ENCODE results near the gene TRAPPC4.

Gene TRAPPC4

GRCh38 chr11:119047205-119047604 lies 28.6 kb downstream of the TRAPPC4 start:
- H3K4me3 ChIP-seq (ENCODE audit: insufficient read depth, low read depth, low read length, poor library complexity, severe bottlenecking), result no peak overlapping the region
- H3K27ac ChIP-seq (ENCODE audit: insufficient read depth, low read length, poor library complexity, severe bottlenecking), result no peak overlapping the region
- H3K4me1 ChIP-seq (ENCODE audit: control insufficient read depth, insufficient read depth, low read length, poor library complexity, severe bottlenecking), result no peaks in the 10 kb centered on the region
- no peak for DNase-seq
- no peaks in the 10 kb centered on the region for H3K9me3 ChIP-seq (ENCODE audit: control insufficient read depth, low read length)
- H3K36me3 ChIP-seq (ENCODE audit: control insufficient read depth, insufficient read depth, low read length), result peaks cover 65% of the 10 kb centered on the region
- no peaks in the 10 kb centered on the region for H3K27me3 ChIP-seq (replicated peaks; ENCODE audit: control insufficient read depth, insufficient read depth, low read length, poor library complexity, severe bottlenecking)

DNA sequence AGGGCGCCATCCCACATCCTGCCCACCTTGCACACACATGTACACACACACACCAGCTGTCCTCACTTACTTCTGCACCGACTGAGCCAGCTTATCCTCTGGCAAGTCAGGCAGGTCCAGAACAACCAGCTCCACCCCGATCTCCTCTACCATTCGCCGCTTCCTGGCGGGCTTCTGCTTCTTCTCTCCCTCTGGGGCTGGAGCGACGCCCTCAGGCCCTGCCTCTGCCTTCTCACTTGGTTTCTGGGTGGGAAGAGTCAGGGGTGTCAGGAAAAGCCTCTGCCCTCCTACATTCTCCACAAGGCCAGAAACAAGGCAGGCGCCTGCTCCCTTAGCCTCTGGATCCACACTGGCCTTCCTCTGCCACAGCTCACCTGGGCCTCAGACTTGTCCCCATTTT lies 30.1 kb downstream of the TRAPPC4 start:
- no peaks in the 10 kb centered on the region for H3K9me3 ChIP-seq (ENCODE audit: control insufficient read depth, low read length)
- no peaks in the 10 kb centered on the region for H3K4me1 ChIP-seq (ENCODE audit: control insufficient read depth, insufficient read depth, low read length, poor library complexity, severe bottlenecking)
- no peak for DNase-seq
- no peaks in the 10 kb centered on the region for H3K27me3 ChIP-seq (replicated peaks; ENCODE audit: control insufficient read depth, insufficient read depth, low read length, poor library complexity, severe bottlenecking)
- H3K27ac ChIP-seq (ENCODE audit: insufficient read depth, low read length, poor library complexity, severe bottlenecking), result no peak overlapping the region
- peaks cover 80% of the 10 kb centered on the region for H3K36me3 ChIP-seq (ENCODE audit: control insufficient read depth, insufficient read depth, low read length)
- no peak overlapping the region for H3K4me3 ChIP-seq (ENCODE audit: insufficient read depth, low read depth, low read length, poor library complexity, severe bottlenecking)

DNA sequence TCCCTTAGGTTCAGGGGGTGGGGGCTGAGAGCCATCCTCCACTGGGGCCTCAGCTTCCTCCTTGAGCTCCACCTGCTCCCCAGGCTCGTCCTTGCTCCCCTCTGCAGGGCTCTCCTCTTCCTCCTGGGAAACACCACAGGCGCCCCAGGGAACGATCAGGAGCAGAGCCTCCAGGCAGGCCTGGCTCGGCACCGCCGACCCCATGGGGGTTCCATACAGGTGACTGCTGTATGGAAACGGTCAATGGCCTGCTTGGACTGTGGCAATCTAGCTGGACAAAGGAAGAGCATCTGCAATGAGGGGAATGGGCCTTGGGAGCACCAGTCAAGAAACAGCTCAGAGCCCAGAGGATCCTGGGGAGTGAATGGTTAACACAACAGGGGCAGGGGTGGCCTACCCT lies 30.5 kb downstream of the TRAPPC4 start:
- Histone ChIP-seq H3K27ac (ENCODE audit: insufficient read depth, low read length, poor library complexity, severe bottlenecking) (no peak overlapping the region), H3K4me1 (ENCODE audit: control insufficient read depth, insufficient read depth, low read length, poor library complexity, severe bottlenecking) (no peaks in the 10 kb centered on the region), H3K36me3 (ENCODE audit: control insufficient read depth, insufficient read depth, low read length) (peaks cover 84% of the 10 kb centered on the region), H3K4me3 (ENCODE audit: insufficient read depth, low read depth, low read length, poor library complexity, severe bottlenecking) (no peak overlapping the region), H3K9me3 (ENCODE audit: control insufficient read depth, low read length) (no peaks in the 10 kb centered on the region), H3K27me3 (replicated peaks; ENCODE audit: control insufficient read depth, insufficient read depth, low read length, poor library complexity, severe bottlenecking) (no peaks in the 10 kb centered on the region)
- DNase-seq, result no peak

- no peaks in the 10 kb centered on the region for H3K27me3 ChIP-seq (replicated peaks; ENCODE audit: control insufficient read depth, insufficient read depth, low read length, poor library complexity, severe bottlenecking)
- H3K9me3 ChIP-seq (ENCODE audit: control insufficient read depth, low read length), result no peaks in the 10 kb centered on the region
- peaks cover 12% of the 10 kb centered on the region for H3K4me1 ChIP-seq (ENCODE audit: control insufficient read depth, insufficient read depth, low read length, poor library complexity, severe bottlenecking)
- no peak overlapping the region for H3K4me3 ChIP-seq (ENCODE audit: insufficient read depth, low read depth, low read length, poor library complexity, severe bottlenecking)
- H3K27ac ChIP-seq (ENCODE audit: insufficient read depth, low read length, poor library complexity, severe bottlenecking), result no peak overlapping the region
- DNase-seq, result no peak
- peaks cover 81% of the 10 kb centered on the region for H3K36me3 ChIP-seq (ENCODE audit: control insufficient read depth, insufficient read depth, low read length)
These were observed 33.0 kb downstream of the TRAPPC4 start for GRCh38 chr11:119051440-119052162.

DNA sequence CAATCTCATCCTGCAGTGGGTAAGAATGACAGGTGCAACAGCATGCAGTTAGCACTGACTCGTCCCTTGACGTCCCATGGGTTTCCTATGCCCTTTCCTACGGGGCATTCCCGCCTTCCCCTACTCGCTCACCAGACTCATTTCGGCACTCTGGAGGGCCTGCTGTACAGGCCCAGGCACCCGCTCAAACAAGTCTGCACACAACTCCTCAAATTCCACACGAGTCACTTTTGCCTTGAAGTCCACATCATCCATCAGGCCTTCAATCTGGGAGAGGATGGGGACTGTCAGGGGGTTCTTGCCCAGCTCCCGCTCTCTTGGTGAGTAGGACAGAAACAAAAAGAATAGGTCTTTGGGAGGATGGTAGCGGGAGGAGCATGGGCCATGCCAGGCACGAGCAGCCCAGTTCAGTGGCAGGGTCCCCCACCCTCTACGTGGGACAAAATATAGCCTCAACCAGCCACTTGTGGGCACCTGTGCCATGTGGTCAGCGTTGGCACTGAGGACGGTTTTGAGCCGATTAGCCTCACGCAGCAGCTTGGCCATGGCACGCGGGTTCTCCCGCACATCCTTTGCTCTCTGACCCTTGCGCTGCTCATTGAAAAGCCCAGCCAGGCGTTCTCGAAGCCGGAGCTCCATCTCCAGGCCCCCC lies 33.7 kb downstream of the TRAPPC4 start:
- H3K27ac ChIP-seq (ENCODE audit: insufficient read depth, low read length, poor library complexity, severe bottlenecking), result no peak overlapping the region
- DNase-seq, result no peak

DNA sequence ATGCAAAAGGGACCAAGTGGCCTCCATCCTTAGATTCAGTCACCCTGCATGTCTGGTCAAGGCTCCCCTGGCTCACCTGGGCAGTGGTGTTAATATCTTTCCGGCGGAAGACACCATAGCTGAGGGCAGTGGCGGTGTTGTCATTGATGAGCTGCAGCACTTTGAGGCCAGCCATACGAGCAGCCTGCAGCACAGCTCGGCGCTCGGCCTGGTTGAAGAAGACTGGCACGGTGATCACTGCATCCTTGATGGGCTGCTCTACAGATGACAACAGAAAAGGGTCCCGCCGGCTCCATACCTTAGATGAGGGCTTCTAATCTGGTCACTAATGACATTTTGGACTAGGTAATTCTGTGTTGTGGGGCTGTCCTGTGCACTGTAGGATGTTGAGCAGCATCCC lies 35.9 kb downstream of the TRAPPC4 start:
- H3K4me1 ChIP-seq (ENCODE audit: control insufficient read depth, insufficient read depth, low read length, poor library complexity, severe bottlenecking), result peaks cover 22% of the 10 kb centered on the region
- H3K4me3 ChIP-seq (ENCODE audit: insufficient read depth, low read depth, low read length, poor library complexity, severe bottlenecking), result no peak overlapping the region
- H3K9me3 ChIP-seq (ENCODE audit: control insufficient read depth, low read length), result no peaks in the 10 kb centered on the region
- peaks cover 54% of the 10 kb centered on the region for H3K36me3 ChIP-seq (ENCODE audit: control insufficient read depth, insufficient read depth, low read length)
- no peak for DNase-seq
- H3K27ac ChIP-seq (ENCODE audit: insufficient read depth, low read length, poor library complexity, severe bottlenecking), result no peak overlapping the region
- no peaks in the 10 kb centered on the region for H3K27me3 ChIP-seq (replicated peaks; ENCODE audit: control insufficient read depth, insufficient read depth, low read length, poor library complexity, severe bottlenecking)

More for the DNA sequence above, 33.7 kb downstream of the TRAPPC4 start:
- Histone ChIP-seq H3K4me3 (ENCODE audit: insufficient read depth, low read depth, low read length, poor library complexity, severe bottlenecking) (no peak overlapping the region), H3K27me3 (replicated peaks; ENCODE audit: control insufficient read depth, insufficient read depth, low read length, poor library complexity, severe bottlenecking) (no peaks in the 10 kb centered on the region), H3K36me3 (ENCODE audit: control insufficient read depth, insufficient read depth, low read length) (peaks cover 76% of the 10 kb centered on the region), H3K4me1 (ENCODE audit: control insufficient read depth, insufficient read depth, low read length, poor library complexity, severe bottlenecking) (peaks cover 12% of the 10 kb centered on the region), H3K9me3 (ENCODE audit: control insufficient read depth, low read length) (no peaks in the 10 kb centered on the region)

GRCh38 chr11:119055901-119056300 lies 37.3 kb downstream of the TRAPPC4 start:
- Histone ChIP-seq H3K4me3 (ENCODE audit: insufficient read depth, low read depth, low read length, poor library complexity, severe bottlenecking) (peak overlapping the region; percentile 89), H3K36me3 (ENCODE audit: control insufficient read depth, insufficient read depth, low read length) (peaks cover 41% of the 10 kb centered on the region), H3K4me1 (ENCODE audit: control insufficient read depth, insufficient read depth, low read length, poor library complexity, severe bottlenecking) (peaks cover 22% of the 10 kb centered on the region), H3K9me3 (ENCODE audit: control insufficient read depth, low read length) (no peaks in the 10 kb centered on the region), H3K27ac (ENCODE audit: insufficient read depth, low read length, poor library complexity, severe bottlenecking) (peak overlapping the region; percentile 91), H3K27me3 (replicated peaks; ENCODE audit: control insufficient read depth, insufficient read depth, low read length, poor library complexity, severe bottlenecking) (no peaks in the 10 kb centered on the region)
- no peak for DNase-seq

DNA sequence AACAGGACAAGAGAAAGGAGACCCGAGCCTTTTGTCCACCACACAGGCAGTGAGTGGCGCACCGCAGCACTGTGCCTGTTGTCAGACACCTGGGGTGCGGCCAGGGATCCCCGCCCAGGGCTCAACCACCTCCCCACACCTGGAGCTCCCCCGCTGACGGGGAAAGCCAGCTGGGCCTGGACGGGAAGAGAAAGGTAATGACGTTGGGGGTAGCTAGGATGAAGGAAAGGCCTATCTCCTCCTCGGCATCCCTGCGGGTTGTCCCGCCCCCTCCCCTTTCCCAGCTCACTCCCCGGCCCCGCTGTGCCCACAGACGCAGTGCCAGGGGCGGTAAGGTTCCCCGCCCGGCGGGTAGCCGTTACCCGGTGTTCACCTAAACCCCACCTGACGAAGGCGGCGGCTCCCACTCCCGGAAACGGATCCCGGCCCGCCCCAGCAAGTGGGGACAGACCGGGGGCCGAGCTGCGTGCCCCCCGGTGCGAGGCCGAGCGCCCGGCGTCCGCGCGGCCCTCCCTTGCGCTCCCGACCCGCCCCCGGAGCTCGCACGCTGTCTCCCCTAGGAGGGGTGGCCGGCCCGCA lies 37.9 kb downstream of the TRAPPC4 start:
- Histone ChIP-seq H3K4me3 (ENCODE audit: insufficient read depth, low read depth, low read length, poor library complexity, severe bottlenecking) (peak overlapping the region; percentile 89), H3K27ac (ENCODE audit: insufficient read depth, low read length, poor library complexity, severe bottlenecking) (peak overlapping the region; percentile 91), H3K4me1 (ENCODE audit: control insufficient read depth, insufficient read depth, low read length, poor library complexity, severe bottlenecking) (peaks cover 22% of the 10 kb centered on the region), H3K36me3 (ENCODE audit: control insufficient read depth, insufficient read depth, low read length) (peaks cover 35% of the 10 kb centered on the region), H3K9me3 (ENCODE audit: control insufficient read depth, low read length) (no peaks in the 10 kb centered on the region), H3K27me3 (replicated peaks; ENCODE audit: control insufficient read depth, insufficient read depth, low read length, poor library complexity, severe bottlenecking) (no peaks in the 10 kb centered on the region)
- DNase-seq, result peak; percentile 46 to 56 (median 51)

DNA sequence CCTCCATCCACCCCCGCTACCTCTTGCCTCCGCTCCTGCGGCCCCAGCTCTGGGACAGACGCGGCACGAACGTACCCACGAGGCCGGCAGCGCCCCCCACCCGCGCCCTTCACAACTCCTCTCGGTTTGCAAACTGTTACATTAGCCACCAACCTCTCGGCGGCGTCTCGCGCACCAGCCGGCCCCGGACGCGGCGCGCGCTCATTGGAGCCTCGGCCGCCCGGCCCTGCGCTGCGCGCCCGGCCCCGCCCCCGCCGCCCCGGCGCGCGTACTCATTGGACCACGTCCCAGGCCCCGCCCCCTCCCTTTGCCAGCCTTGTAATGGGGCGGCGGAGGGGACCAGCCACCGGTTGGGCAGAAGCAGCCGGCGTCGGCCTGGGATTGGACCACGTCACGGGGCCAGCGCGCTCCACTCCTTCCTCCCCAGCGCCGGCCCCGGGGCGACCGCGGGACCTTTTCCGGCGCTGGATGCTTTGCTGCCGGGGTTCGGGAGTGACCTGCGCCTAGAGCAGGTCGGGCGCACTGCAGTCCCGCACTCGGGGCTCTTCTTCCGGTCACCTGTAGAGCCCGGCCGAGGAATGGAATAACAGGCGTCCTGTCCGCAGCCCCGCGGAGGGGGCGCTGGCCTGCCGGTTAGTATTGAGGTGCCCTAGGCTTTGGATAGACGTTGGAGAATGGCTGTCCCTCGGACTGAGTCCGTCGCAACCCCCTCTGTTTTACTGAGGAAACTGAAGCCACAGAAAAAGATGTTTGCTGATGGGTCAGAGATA lies 38.6 kb downstream of the TRAPPC4 start, which contains the start of gene HYOU1:
TSS of gene HYOU1 (minus strand) at position 206 of the 770 bp plus-strand sequence. CDS start 1,045 bp downstream, outside the sequence.
- no peaks in the 10 kb centered on the region for H3K9me3 ChIP-seq (ENCODE audit: control insufficient read depth, low read length)
- peak within 1 kb of the TSS; percentile 91 for H3K27ac ChIP-seq (ENCODE audit: insufficient read depth, low read length, poor library complexity, severe bottlenecking)
- H3K27me3 ChIP-seq (replicated peaks; ENCODE audit: control insufficient read depth, insufficient read depth, low read length, poor library complexity, severe bottlenecking), result no peaks in the 10 kb centered on the region
- peaks cover 22% of the 10 kb centered on the region for H3K4me1 ChIP-seq (ENCODE audit: control insufficient read depth, insufficient read depth, low read length, poor library complexity, severe bottlenecking)
- peak; percentile 97 to 98 (median 98) for DNase-seq
- peaks cover 28% of the 10 kb centered on the region for H3K36me3 ChIP-seq (ENCODE audit: control insufficient read depth, insufficient read depth, low read length)
- H3K4me3 ChIP-seq (ENCODE audit: insufficient read depth, low read depth, low read length, poor library complexity, severe bottlenecking), result peak within 1 kb of the TSS; percentile 90
